GM19025 (cell line): Measurements from ENCODE around the gene CACNA2D1.

Source experiments
- ATAC-seq: cut with Tn5 transposase; IDR thresholded peaks from one replicate; pipeline ENCODE4 v1.9.1; 2021; ENCODE audit warnings: mild to moderate bottlenecking, low read depth, moderate library complexity; ENCODE audit not compliant: unreplicated experiment

The CACNA2D1 gene

GRCh38 chr7:82244947-82245517 lies 198.5 kb downstream of the CACNA2D1 start:
- ATAC-seq, result no peak

- ATAC-seq, result no peak
These were observed 202.2 kb downstream of the CACNA2D1 start for GRCh38 chr7:82241356-82241755.

- ATAC-seq, result no peak
These were observed 207.9 kb downstream of the CACNA2D1 start for GRCh38 chr7:82235713-82236112.

GRCh38 chr7:82234457-82235049 lies 209.0 kb downstream of the CACNA2D1 start:
- no peak for ATAC-seq

- no peak for ATAC-seq
These were observed 212.6 kb downstream of the CACNA2D1 start for GRCh38 chr7:82230811-82231581.

- ATAC-seq, result no peak
These were observed 214.4 kb downstream of the CACNA2D1 start for GRCh38 chr7:82229164-82229563.

- ATAC-seq, result no peak
These were observed 217.4 kb downstream of the CACNA2D1 start for GRCh38 chr7:82226191-82226590.

GRCh38 chr7:82224529-82224928 lies 219.0 kb downstream of the CACNA2D1 start:
- no peak for ATAC-seq

- ATAC-seq, result no peak
These were observed 220.0 kb downstream of the CACNA2D1 start for GRCh38 chr7:82223580-82223979.

GRCh38 chr7:82221152-82221674 lies 222.4 kb downstream of the CACNA2D1 start:
- no peak for ATAC-seq

- no peak for ATAC-seq
These were observed 231.1 kb downstream of the CACNA2D1 start for GRCh38 chr7:82212466-82212865.

GRCh38 chr7:82211333-82211732 lies 232.2 kb downstream of the CACNA2D1 start:
- ATAC-seq, result no peak

GRCh38 chr7:82210416-82211184 lies 233.0 kb downstream of the CACNA2D1 start:
- ATAC-seq, result no peak

GRCh38 chr7:82209179-82209747 lies 234.3 kb downstream of the CACNA2D1 start:
- no peak for ATAC-seq

- ATAC-seq, result no peak
These were observed 238.9 kb downstream of the CACNA2D1 start for GRCh38 chr7:82204694-82205093.

GRCh38 chr7:82202965-82203364 lies 240.6 kb downstream of the CACNA2D1 start:
- ATAC-seq, result no peak

GRCh38 chr7:82202107-82202506 lies 241.5 kb downstream of the CACNA2D1 start:
- no peak for ATAC-seq

GRCh38 chr7:82200601-82201000 lies 243.0 kb downstream of the CACNA2D1 start:
- ATAC-seq, result no peak

- no peak for ATAC-seq
These were observed 249.4 kb downstream of the CACNA2D1 start for GRCh38 chr7:82194016-82194643.

- ATAC-seq, result no peak
These were observed 254.9 kb downstream of the CACNA2D1 start for GRCh38 chr7:82188636-82189035.
